GM19324 (cell line): ENCODE data around the gene RCHY1.
"Not testable (repeated sequence)": the region's sequence is repeated elsewhere in the genome, so short reads cannot be mapped to it uniquely, and the experiment has no call there.

Experiments used
- ATAC-seq: cut with Tn5 transposase; IDR thresholded peaks from one replicate; pipeline ENCODE4 v1.9.1; 2021; ENCODE audit warnings: mild to moderate bottlenecking, moderate library complexity; ENCODE audit not compliant: unreplicated experiment, low FRiP score

Gene RCHY1

DNA sequence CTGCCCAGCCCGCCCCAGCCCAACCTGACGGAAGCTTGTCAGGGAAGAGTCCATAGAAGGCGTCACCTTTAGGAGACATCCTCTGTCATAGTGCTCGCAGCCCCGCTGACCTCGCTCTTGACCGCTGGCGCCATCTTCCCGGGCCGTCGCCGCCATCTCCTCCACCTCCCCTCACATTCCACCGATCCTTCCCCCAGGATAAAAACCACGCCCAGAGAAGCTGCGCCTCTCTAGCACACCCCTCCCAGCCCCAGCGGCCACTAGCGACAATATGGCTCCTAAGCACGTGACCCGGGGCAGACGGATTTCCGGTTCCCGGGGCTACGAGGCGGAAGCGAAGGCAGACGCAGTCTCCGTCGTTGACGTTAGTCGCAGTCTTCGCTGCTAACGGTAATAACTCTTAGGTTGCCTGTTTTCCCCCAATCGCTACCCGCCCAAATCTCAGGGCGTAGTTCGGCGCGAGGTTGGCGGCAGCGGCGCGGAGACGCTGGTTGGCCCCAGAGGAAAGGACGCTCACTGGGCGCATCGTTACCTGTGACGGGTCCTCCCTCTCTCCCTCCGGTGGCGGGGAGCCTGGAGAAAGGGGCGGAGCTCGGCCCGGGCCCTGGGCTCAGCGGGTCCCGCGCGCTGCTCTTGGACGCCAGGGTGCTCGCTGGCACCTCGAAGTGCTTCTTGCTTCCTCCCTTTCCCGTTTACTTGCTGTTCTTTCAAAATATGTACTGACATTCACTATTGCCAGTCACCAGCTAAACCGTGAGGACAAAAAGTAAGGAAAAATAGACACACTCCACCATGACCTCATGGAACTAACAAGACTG lies at the start of gene RCHY1, which contains the start of gene THAP6:
RCHY1 (minus strand) TSS at position 273 of the 818 bp plus-strand sequence; CDS start at position 156, 117 bp downstream.
THAP6 (plus strand) TSS at position 343 of the 818 bp plus-strand sequence. CDS start 980 bp downstream, outside the sequence.
- ATAC-seq: peak; percentile 97

DNA sequence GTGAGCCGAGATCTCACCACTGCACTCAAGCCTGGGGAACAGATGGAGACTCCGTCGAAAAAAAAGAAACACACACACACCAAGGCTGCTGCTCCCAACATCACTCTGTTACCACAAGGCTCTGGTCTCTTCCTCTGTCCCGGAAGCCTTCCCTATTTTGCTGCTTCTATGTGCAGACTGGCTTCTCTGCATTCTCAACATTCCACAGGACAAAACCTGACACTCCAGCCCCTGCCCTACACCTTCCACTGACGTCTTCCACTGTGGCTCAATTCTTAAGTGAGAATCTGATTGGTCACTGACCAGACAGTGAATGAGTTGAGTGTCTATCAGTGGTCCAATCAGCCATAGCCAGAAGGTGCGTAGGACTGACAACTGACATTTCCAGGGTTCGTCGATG lies 47.6 kb upstream of the RCHY1 start:
- no peak for ATAC-seq

DNA sequence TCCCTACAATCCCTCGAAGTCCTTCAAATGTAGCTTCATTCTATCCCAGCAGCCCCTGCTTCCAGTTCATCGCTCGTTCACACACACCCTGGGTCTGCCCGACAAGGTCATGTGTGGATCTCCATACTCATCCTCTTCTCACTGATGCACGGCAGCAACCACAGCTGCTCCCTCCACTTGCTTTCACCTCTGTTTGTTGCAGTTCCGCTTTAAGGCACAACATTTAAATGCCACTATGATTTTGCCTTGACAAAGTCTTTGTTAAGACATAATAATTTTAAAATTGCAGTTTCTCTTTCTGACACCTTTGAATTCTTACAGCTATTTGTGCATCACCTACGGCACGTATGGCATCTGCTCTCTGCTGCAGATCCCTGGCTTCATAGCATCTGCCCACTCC lies 43.5 kb upstream of the RCHY1 start:
- no peak for ATAC-seq

DNA sequence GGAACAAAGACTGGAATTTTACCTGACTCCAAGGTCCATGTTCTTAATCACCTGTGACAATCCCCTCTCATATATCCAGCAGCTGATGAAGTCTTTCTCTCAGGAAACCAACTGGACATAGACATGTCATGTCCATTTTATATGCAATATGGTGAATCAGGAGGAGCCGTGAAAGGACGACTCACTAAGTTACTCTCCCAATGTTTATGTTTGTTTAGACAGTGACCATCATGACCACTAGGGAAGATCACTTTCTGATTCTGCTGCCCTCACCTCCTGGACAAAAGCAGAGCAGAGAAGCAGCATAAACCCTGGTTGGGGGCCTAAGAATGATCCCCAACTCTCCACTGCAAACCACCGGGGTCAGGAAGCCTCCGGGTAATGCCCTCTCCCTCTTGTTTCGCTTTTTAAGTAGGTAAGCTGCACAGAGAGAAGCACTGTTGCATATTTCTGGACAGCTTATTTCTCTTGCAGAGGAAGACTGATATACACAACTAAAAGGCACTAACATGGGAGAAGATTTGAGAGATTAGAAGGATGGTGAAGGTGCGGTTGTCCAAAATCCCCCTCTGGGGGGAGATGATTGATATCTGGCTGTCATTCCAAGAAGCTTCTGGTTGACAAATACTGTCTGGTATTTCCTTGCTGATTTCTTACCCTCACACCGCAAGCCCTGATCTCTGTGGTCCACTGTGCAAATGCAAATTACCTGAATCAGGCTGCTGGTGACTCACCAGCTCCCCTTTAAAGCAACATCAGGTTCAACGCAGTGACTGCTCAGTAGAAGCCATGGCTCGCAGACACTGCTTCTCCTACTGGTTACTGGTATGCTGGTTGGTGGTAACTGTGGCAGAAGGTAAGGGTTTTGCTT lies 41.3 kb upstream of the RCHY1 start, which contains the start of gene ODAPH:
ODAPH (plus strand) TSS at position 773 of the 871 bp plus-strand sequence; CDS start at position 790, 17 bp downstream.
- peak; percentile 96 for ATAC-seq

DNA sequence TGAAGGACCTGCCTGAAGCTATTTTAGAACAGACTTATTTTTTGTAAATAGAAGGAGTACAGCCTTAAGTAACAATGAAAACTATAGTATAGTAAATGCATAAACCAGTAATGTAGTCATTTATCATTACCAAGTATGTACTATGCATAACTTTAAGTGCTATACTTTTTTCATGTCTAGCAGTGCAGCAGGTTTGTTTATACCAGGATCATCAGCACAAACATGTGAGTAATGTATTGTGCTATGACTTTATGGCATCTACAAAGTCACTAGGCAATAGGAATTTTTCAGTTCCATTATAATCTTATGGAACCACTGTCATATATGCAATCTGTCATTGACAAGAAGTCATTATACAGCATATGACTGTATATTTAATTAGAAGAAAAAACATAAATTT lies 38.2 kb upstream of the RCHY1 start:
- ATAC-seq: no peak

DNA sequence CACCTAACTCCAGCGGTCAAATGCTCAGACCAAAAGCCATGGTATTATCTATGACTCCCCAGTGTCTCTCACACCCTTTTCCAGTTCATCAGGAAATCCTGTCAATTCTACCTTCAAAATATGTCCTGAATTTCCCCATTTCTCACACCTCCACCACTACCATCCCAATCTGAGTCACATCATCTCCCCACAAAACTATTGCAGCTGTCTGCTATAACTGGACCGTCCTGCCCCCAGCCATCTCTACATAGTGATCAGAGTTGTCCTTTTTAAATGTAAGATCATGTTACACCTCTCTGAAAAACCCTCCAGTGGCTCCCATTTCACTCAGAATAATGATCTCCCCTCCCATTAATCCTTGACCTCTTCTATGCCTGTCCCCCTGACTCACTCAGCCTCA lies 34.8 kb upstream of the RCHY1 start:
- ATAC-seq: no peak

DNA sequence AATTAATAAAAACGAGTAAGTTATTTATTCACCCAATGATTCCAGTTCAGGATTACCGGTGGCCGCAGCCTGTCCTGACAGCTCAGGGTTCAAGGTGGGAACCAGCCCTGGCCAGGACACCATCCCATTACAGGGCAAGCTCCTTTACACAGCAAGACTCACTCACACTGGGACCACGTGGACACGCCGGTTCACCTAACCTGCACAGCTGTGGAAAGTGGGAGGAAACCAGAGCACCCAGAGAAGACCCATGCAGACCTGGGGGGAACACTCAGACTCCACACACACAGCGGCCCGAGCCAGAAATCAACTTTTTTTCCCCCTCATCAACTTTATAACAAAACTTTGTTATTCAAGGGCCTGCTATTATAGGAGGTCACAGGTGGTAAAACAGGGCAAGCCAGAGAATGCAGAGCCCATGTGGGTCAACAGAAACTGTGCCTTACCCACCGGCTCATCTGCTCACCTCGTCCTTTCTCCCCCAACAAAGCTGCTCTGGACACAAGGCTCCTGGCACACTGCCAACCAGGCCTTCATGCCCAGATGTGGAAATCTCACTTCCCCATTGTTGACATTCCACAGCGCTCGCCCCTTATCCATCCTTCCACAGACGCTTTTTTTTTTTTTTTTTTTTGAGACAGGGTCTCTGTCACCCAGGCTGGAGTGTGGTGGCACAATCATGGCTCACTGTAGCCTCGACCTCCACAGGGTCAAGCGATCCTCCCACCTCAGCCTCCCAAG lies 33.6 kb upstream of the RCHY1 start:
- no peak for ATAC-seq

DNA sequence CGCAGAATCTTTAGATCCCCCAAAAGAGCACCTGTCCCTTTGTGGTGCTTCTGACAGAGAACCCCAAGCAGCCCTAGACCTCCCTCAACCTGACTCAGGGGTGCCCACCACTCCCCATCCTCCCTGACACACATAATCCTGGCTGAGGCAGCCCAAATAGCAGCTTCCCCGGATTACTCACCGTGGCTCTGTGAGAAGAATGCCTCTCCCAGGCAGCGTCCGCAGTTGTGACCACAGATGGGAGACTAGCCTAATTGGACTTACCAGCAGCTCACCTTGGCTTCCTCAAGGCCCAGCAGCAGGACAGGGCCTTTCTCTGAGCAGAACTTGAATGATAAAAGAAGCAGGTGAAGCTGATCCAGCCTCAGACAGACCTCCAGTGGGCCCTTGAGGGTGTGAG lies 31.3 kb upstream of the RCHY1 start:
- ATAC-seq: no peak

DNA sequence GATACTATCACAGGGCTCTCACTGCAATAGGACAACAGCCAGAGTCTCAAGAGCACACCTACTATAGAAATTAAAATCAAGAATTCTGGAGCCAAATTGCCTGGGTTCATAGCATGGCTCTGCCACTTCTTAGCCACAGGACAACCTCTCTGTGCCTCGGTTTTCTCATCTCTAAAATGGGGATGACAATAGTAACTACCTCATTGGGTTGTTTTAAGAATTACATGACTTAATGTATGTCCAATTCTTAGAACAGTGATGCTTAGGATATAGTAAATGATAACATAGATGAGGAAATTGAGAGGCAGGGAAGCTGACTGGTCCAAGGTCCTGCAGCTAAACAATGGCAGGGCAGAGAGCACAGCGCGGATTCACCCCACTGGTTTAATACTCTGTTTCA lies 30.7 kb upstream of the RCHY1 start:
- ATAC-seq: no peak

DNA sequence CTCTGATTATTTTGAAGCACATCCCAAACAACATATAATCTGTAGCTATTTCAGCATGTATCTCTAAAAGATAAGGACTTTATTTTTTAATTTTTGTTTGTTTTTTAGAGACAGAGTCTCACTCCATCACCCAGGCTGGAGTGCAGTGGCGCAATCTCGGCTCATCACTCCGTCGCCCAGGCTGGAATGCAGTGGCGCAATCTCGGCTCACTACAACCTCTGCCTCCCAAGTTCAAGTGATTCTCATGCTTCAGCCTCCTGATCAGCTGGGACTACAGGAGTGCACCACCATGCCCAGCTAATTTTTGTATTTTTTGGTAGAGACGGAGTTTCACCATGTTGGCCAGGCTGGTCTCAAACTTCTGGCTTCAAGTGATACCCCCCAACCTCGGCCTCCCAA lies 30.0 kb upstream of the RCHY1 start:
- ATAC-seq: not testable (repeated sequence)

DNA sequence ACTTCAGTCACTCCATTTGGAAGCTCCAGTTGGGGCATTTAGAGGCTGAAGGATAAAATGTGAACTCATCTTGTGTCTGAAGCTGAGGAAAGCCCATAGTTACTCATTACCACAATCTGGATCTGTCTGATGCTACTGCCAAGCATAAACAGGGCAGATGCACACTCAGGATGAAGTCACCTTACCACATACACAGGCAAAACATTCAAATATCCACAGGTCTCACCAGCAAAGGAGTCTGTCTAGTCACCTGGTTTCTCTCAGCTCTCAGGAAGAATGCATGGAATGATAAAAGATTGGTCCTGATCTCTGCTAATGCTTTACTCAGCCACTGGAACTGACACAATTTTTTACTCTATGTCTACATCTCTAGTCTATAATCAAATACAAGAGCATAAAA lies 28.6 kb upstream of the RCHY1 start:
- ATAC-seq: no peak

DNA sequence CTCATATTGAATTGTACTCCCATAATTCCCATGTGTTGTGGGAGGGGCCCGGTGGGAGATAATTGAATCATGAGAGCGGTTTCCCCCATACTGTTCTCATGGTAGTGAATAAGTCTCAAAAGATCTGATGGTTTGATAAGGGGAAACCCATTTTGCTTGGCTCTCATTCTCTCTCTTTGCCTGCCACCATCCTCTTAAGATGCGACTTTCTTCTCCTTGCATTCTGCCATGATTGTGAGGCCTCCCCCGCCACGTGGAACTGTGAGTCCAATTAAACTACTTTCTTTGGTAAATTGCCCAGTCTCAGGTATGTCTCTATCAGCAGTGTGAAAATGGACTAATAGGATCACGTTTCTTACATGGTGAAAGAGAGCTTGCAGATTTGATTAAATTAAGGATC lies 23.1 kb upstream of the RCHY1 start:
- not testable (repeated sequence) for ATAC-seq

DNA sequence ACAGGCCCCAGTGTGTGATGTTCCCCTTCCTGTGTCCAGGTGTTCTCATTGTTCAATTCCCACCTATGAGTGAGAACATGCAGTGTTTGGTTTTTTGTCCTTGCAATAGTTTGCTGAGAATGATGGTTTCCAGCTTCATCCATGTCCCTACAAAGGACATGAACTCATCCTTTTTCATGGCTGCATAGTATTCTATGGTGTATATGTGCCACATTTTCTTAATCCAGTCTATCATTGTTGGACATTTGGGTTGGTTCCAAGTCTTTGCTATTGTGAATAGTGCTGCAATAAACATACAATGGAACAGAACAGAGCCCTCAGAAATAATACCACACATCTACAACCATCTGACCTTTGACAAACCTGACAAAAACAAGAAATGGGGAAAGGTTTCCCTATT lies 19.7 kb upstream of the RCHY1 start:
- ATAC-seq: not testable (repeated sequence)

DNA sequence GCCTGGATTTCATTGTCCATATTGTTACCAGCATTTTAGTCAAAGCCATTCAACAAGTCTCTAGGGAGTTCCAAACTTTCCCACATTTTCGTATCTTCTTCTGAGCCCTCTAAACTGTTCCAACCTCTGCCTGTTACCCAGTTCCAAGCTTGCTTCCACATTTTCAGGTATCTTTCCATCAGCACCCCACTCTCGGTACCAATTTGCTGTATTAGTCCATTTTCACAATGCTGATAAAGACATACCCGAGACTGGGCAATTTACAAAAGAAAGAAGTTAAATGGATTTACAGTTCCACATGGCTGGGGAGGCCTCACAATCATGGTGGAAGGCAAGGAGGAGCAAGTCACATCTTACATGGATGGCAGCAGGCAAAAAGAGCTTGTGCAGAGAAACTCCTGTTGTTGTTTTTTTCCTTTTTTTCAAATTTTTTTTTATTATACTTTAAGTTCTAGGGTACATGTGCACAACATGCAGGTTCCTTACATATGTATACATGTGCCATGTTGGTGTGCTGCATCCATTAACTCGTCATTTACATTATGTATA lies 19.2 kb upstream of the RCHY1 start:
- not testable (repeated sequence) for ATAC-seq

DNA sequence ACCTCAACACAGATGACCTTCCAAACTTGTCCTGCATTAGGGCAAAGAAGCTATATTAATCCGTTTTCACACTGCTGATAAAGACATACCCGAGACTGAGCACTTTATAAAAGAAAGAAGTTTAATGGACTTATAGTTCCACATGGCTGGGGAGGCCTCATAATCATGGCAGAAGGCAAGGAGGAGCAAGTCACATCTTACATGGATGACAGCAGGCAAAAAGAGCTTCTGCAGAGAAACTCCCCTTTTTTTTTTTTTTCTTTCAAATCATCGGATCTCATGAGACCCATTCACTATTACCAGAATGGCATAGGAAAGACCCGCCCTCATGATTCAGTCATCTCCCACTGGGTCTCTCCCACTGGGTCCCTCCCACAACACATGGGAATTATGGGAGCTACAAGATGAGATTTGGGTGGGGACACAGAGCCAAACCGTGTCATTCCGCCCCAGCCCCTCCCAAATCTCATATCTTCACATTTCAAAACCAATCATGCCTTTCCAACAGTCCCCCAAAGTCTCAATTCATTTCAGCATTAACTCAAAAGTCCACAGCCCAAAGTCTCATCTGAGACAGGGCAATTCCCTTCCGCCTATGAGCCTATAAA lies 17.4 kb upstream of the RCHY1 start:
- not testable (repeated sequence) for ATAC-seq

DNA sequence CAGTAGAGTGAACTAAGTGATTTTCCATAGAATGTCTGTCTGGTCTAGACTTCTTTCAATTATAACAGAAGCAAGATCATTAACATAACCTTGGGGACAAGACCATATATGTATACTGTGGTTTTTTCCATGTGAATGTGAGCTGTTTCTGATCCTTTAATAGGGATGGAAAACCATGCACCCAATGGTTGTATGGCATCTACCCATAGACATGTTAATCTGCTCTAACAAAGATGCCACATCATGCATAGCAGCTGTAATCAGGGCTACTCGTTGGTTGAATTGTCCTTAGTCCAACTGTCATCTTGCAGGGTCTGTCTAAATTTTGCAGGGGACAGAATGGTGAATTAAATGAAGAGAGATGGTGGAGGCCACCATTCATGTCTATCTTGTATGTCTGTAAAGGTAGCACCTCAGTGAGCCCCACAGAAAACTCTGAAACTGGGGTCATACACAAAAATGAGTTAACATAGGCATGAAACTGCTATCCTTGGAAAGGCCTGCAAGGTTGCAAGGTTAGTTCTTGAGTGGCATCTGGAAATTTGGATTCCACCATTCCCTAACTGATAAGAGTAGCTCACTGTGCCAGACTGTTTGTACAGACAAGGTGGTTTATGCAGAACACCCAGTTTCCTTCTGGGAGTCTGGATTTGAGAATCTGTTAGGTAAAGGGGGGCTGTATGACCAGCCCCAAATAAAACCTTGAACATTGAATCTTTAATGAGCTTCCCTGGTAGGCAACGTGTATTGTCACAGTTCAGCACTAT lies 16.5 kb upstream of the RCHY1 start:
- ATAC-seq: no peak

DNA sequence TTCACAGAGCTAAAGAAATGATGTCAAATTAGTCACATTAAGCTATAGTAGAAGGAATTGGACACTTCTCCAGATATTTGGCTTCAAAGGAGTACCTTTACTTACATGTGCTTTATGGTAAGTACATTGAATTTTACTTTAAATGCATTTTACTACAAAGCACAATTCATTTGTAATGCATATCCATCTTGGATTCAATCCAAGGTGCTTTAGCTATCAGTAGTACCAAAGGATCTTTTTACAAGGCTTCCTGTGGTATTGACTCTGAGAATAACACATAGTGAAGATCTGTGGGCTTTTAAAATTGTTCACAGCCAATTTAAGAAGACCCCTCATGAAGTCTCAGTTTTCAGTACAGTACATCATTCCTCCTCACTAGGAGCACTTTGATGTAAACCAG lies 13.3 kb upstream of the RCHY1 start:
- no peak for ATAC-seq

DNA sequence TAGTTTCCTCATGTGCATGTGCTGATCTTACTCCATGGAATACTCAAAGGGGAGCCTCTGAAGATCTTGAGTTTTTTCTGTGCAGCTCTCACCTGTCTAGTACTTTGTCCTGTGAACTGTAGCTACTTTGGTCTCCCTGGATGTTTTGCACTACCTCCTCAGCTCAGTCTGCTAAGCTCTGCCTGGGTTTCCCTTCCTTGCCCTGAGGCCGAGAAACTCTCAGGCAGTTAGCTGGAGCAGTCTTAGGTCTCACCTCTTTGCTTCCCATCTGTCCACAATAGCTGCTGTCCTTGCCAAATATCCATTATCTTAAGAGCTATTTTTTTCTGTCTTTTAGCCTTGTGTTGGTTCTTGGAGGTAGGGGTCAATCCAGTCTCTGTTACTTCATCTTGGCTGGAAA lies 11.7 kb upstream of the RCHY1 start:
- no peak for ATAC-seq

DNA sequence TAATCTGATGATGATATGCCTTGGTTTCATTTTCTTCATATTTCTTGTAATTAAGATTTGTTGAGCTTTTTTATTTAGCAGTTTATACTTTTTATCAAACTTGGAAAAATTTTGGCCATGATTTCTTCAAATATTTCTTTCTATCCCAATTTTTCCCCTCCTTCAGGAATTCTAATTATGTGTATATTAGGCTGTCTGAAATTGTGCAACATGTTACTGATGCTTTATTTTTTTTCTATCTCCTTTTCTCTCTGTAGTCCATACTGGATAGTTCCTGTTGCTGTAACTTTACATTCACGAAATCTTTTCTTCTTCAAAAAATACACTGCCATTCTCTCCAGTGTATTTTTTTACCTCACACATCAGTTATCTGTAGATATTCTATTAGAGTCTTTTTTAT lies 10.9 kb upstream of the RCHY1 start:
- ATAC-seq: no peak
